GM08714 (cell line): ENCODE measurements around the gene LRRC38.

Experiments
- H3K4me3 ChIP-seq: fragments of 200-500 bp; sonication (Bioruptor generic); 2 replicates; pipeline ENCODE4 v1.5.1; 2014; ENCODE audit warnings: mild to moderate bottlenecking, low read length, inconsistent platforms
- ZNF274 ChIP-seq: IDR thresholded peaks from 2 replicates; pipeline ENCODE4 v1.6.1; 2012; ENCODE audit warnings: mild to moderate bottlenecking, low read depth, low read length

The LRRC38 gene

DNA sequence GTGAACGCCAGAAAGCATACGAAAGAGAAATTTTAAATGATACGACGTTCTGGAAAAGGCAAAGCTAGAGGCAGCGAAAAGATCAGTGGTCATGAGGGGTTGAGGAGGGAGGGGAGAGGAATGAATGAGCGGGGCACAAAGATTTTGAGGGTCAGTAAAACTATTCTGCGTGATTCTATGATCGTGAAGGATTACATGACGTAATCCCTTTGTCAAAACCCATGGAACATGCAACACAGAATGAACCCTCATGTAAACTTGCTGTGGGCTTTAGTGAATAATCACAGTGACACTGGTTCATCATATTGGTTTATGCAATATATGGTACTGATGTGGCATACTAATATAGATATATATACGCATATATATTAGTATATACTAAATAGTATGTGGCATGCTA, 13.0 kb downstream of the LRRC38 start:
- no peak for TF ChIP-seq ZNF274
- H3K4me3 ChIP-seq: no peak overlapping the region

DNA sequence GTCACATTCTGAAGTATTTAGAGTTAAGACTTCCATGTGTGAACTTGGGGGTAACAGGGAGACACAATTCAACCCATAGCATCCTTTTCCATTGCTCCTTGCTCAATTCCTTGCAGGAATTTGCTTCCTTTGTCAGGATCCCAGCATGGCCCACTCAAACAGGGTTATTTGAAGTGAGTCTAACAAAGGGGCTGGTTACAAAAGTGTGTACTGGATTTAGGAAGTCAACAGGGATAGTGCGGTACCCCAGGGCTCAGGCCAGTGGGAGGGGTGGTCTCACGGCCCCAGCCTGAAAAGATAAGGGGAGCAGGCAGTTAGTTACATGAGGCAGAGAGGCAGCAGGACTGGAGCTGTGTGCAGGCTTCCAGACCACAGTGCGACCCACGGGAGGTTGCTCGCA, 14.4 kb downstream of the LRRC38 start:
- TF ChIP-seq ZNF274: no peak

DNA sequence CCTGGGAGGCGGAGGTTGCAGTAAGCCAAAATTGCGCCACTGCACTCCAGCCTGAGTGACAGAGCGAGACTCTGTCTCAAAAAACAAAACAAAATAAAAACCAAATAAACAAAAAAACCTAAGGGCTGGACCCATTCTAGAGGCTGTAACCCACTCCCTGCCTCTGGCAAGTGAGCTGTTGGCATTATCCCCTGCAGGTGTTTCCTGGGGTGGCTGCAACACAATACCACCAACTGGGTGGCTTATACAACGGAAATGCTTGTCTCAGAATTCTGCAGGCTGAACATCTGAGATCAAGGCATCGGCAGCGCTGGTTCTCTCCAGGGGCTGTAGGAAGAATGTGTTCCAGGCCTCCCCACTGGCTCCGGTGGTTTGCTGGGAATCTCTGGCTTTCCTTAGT, 15.2 kb downstream of the LRRC38 start:
- TF ChIP-seq ZNF274: no peak
- H3K4me3 ChIP-seq: no peak overlapping the region

More for the DNA sequence above, 14.4 kb downstream of the LRRC38 start:
- no peak overlapping the region for H3K4me3 ChIP-seq

DNA sequence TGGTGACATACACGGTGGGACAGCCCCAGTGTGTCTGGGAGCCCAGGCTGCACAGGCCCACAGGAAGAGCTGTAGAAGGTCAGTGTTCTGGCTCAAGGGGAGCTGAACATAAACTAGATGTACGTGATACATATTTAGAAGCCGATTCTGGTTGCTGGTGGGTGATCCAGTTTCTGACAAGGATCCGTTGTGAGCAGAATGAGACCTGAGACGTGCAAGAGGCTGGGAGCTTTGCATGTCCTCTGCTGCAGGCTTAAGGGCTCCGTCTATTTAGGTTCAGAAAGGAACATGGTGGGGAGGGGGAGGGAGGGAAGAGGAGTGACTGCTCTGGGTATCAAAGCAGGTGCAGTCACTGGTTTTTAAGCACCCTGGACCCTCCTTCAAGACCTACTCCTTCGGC, 18.6 kb downstream of the LRRC38 start:
- no peak overlapping the region for H3K4me3 ChIP-seq
- TF ChIP-seq ZNF274: no peak

DNA sequence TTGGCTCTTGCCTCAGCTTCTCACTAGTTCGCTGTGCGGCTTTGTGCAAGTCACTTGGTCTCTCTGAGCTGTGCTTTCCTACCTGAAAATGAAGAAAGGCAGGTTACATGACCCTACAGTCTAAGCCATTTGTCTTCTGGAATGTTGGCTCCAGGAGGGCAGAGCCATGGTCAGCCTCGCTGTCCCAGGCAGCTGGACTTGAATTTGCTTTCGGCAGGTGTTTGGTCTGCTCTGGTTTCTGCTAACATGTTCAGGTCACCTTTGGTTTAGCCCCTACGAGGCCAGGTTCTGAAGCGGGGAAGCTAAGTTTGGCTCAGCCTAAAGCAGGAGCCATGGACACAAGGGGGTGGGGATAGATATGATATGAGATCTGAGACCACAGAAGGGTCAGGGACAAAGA, 19.1 kb downstream of the LRRC38 start:
- TF ChIP-seq ZNF274: no peak
- H3K4me3 ChIP-seq: no peak overlapping the region

DNA sequence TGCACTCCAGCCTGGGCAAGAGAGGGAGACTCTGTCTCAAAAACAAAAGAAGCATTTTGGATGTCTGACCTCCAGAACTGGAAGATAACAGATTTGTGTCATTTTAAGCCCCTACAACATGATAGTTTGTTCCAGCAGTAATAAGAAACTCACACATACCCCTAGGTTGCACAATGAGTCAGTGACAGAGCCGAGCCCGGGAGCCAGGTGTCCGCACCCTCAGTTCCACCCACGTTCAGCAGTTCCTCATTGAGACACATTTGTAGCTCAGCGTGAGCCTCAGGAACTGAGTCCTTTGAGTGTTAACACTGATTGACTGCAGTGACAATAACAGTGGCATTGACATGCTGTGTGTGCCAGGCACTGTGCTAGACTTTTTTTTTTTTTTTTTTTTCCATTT, 19.8 kb downstream of the LRRC38 start:
- TF ChIP-seq ZNF274: no peak
- no peak overlapping the region for H3K4me3 ChIP-seq

DNA sequence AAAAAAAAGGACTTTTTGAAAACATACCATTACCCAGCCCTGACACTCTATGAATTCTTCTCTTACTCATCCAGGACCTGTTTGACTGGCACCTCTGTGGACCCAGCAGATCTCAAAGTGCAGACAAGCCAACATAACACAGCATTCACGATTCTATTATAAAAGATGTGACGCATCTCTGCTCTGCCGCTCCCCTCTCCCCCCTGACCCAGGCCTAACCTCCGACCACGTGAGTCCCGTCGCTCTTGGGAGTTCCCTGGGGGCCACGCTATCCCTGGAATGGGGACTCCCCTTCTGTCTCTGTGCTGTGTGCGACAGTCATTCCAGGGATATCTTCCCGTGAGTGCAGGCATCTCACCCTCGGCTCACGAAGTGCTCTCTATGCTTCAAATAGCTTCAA, 21.1 kb downstream of the LRRC38 start:
- no peak overlapping the region for H3K4me3 ChIP-seq
- TF ChIP-seq ZNF274: no peak

DNA sequence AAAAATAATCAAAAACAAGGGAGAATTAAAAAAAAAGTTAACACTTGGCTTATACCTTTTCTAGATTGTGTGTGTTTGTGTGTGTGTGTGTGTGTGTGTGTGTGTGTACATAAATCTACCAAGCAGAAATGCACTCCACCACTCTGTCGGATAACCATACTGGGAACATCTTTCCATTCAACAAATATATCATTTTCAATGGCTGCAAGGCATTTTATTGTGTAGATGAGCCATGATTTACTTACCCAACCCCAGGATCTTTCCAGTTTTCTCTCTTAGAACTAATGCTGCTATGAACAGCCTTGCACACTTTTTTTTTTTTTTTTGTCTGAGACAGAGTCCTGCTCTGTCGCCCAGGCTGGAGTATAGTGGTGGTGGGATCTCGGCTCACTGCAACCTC, 25.8 kb downstream of the LRRC38 start:
- no peak for TF ChIP-seq ZNF274
- H3K4me3 ChIP-seq: no peak overlapping the region

DNA sequence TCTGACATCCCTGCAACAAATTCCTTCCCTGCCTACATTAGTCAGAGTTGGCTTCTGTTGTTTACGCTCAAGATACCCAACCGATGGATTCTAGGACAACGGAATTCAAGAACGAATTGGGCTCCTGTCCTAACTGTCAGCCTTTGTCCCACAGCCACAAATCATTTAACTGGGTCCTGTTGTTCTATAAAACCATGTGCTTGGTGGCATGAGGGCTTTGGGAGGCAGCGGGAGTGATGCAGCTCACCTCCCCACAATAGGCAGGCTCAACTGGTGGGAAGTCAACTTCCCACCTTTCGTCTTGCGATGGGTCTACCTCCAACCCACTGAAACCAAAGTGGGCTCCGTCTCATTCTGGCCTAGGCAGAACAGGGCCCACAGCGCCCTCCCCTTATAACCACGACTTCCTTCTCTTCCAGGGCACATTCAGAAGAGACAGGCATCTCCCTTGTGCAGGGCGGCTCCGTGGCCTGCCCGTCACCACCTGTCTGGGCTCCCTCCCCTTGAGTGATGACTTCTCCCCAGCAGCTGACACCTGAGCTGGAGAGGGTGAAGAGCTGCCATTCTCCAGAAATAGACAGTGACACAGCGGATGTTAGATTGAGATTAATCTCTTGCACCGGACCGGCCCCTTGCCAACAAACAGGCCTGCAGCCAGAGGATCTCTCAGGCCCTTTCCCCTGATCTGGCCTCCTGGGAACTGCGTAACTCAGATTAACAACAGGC, 26.5 kb downstream of the LRRC38 start:
- H3K4me3 ChIP-seq: no peak overlapping the region
- TF ChIP-seq ZNF274: no peak

DNA sequence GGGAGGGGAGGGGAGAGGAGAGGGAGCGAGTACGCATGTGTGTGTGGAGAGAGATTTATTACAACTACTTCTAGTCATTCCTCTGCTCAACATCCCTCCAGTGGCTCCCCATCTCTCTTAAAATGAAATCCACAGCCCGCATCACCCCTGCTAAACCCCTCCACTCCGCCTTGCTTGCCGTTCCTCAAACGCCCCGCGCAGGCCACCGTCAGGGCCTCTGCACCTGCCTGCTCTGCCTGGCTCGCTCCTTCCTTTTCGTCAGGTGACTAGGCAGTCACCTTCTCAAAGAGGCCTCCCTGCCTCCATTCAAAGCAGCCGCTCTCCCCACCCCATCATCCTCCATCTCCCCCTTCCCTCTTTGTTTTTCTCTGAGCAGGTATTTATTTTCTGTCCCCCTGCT, 29.9 kb downstream of the LRRC38 start:
- no peak for TF ChIP-seq ZNF274
- no peak overlapping the region for H3K4me3 ChIP-seq

DNA sequence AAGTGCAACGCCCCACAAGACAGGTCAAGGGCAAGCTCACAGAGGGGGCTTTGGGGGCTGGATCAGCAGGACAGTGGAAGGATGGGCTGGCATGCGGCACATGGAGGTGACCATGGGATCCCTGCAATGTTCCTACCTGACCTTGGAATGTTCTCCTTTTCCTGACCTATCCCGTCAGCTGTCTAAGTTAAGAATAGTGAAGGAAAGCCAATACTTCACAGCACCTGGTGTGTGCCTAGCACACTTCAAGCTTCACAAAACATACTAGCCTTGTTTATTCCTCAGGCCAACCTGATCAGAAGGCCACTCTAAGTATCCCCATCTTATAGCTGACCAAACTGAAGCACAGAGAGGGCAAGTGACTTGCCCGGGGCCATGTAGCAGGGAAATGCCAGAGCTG, 31.2 kb downstream of the LRRC38 start:
- H3K4me3 ChIP-seq: no peak overlapping the region
- no peak for TF ChIP-seq ZNF274

DNA sequence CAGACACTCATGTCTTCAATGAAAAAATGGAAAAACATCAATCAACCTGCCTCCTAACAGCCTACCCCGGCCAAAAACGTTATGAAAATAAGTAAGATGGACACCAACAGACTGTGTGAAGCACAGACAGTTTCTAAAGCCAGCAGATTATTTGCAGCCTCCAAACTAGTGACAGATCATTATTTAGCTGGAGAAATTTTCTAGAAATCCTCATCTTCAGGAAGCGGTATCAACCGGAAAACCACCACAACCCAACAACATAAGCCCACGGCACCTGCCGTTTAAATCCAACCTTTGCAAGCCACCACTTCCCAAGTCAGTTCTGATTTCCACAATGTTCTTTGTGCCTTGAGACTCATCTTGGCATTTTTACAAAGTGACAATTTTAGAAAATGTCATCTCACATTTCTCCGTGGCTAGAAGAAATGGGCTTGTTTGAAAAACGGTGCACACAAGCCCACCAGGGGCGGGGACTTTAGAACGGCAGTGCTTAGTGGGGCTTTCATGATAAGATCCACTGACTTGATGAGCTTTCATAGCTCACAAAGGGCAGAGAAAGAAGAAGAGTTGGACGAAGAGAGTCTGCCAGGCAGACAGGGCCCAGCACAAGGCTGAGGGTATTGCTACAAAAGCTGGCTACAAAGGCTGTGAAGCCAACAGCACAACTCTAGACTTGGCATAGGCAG, 34.5 kb downstream of the LRRC38 start:
- TF ChIP-seq ZNF274: no peak
- H3K4me3 ChIP-seq: no peak overlapping the region

DNA sequence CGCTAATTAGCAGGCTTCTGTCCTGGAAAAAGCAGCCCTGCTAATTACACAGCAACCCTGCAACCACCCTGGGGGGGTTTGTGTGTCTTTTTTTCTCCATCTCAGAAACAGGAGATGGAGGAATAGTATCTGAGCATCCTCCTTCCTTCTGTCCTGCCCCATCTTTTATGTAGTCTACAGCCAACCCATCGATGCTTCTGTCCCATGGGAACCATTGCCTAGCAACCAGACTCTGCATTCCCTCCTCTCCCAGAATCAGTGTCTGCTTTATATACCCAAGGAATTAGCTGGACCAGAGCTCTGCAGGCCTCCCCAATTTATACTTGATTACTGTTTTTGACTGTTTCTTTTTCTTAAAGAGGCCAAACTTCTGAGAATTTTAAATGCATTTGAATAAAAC, 35.1 kb downstream of the LRRC38 start:
- no peak overlapping the region for H3K4me3 ChIP-seq
- TF ChIP-seq ZNF274: no peak

DNA sequence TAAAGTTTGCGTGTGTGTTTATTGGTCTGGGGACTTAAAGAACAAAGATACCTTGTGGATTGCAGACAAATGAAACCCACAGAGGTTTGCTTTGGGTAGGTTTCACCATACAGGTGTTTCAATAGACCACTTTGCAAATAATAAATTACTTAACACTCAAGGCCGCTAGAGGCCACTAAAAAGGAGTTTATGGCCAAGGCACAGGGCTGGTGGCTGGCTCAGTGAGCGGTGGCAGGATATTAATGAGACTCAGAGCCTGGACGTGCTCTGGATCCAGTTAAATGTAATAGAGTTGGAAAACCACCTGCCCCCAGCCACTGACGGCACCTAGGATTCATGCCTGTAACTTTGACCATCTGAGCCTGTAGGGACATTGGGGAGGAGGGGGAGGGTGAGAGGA, 44.5 kb downstream of the LRRC38 start:
- H3K4me3 ChIP-seq: no peak overlapping the region
- TF ChIP-seq ZNF274: no peak

DNA sequence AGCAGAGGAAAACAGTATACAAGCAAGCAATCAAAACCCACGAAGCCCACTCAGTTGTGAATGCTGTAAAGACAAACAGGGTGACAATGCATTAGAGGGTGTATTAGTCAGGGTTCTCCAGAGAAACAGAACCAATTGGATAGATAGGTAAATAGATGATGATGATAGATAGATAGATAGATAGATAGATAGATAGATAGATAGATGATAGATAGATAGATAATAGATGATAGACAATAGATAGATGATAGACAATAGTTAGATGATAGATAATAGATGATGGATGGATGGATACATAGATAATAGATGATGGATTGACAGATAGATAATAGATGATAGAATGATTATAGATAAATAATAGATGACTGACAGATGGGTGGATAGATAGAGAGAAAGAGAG, 48.3 kb downstream of the LRRC38 start:
- H3K4me3 ChIP-seq: no peak overlapping the region
- TF ChIP-seq ZNF274: no peak
